ENCODE results near the gene CCDC192.
A peak's percentile ranks its signal among the peaks of the same experiment; 100 is the strongest.

CCDC192 gene

DNA sequence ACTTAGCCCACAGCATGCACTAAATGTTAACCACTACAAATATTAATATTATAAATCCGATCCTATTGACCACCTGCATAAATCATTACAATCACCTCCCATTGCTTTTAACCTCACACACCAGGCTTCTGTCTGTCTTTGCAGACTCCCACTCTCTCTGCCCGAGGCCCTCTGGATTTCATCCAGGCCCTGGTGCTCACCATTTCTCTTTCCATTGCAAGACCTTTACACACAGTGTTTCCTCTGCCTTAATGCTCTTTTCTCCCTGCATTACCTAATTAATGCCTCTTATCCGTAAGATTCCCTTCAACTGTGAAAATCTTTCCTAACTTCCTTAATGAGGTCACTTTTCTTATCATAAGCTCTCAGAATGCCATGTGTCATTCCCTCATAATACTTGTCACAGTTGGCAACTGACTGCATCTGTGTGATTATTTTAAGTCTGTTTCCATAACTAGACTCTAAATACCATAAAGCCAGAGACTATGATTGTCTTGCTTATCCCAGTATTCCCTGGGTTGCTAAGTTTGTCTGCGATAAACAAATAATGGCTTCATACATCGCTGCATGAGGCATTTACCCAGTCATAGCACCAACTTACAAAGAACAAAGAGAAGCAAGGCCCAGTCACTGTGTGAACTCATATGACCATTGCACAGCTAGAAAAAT is 155.1 kb downstream of the CCDC192 start:
- Histone ChIP-seq H3K9ac (ENCODE audit: low read depth, low read length) (no peak overlapping the region), H3K4me3 (ENCODE audit: low read length) (no peak overlapping the region), H3K36me3 (ENCODE audit: insufficient read depth, low read length) (no peaks in the 10 kb centered on the region), H3K9me3 (replicated peaks; ENCODE audit: low read length) (no peaks in the 10 kb centered on the region), H3K27me3 (ENCODE audit: control insufficient read depth, insufficient read depth, low read length) (no peaks in the 10 kb centered on the region), H3K4me1 (ENCODE audit: control insufficient read depth, insufficient read depth, low read length) (peaks cover 2% of the 10 kb centered on the region), H3K4me2 (ENCODE audit: low read length) (no peak overlapping the region)

DNA sequence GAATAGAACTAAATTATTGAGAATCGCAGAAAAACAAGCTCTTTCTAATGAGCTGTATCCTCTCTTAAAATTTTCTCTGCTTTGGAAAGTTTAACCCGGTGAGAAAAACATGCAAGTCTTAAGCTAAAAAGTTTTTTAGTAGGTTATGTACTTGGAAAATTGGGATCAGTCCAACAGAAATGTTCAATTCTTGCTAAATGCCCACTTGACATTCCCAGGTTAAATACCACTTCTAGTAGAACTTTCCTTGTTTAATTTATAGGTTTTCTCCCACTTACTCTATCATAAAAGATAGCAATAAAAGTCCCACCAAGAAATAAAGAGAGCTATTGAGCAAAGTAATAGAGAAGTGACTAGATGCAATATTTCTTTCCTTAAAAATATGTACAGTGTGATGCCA is 157.1 kb downstream of the CCDC192 start:
- Histone ChIP-seq H3K4me2 (ENCODE audit: low read length) (no peak overlapping the region), H3K36me3 (ENCODE audit: insufficient read depth, low read length) (no peaks in the 10 kb centered on the region), H3K9ac (ENCODE audit: low read depth, low read length) (no peak overlapping the region), H3K9me3 (replicated peaks; ENCODE audit: low read length) (no peaks in the 10 kb centered on the region), H3K4me3 (ENCODE audit: low read length) (no peak overlapping the region), H3K27me3 (ENCODE audit: control insufficient read depth, insufficient read depth, low read length) (no peaks in the 10 kb centered on the region), H3K4me1 (ENCODE audit: control insufficient read depth, insufficient read depth, low read length) (peaks cover 4% of the 10 kb centered on the region)

DNA sequence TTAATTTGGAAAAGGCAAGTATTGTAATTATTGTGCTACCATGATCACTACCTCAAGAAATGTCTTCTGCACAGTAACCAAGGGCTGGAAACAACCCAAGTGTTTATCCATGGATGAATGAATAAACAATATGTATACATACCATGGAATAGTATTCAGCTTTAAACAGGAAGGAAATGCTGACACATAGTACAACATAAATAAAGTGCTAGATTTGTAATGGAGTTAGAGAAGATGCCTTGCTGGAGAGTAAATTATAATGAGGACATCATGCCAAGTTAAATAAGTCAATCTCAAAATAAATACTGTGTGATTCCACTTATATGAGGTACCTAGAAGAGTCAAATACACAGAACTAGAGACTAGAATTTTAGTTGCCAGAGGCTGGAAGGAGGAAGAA is 160.0 kb downstream of the CCDC192 start:
- Histone ChIP-seq H3K9me3 (replicated peaks; ENCODE audit: low read length) (no peaks in the 10 kb centered on the region), H3K36me3 (ENCODE audit: insufficient read depth, low read length) (no peaks in the 10 kb centered on the region), H3K4me3 (ENCODE audit: low read length) (no peak overlapping the region), H3K4me1 (ENCODE audit: control insufficient read depth, insufficient read depth, low read length) (peaks cover 4% of the 10 kb centered on the region), H3K4me2 (ENCODE audit: low read length) (no peak overlapping the region), H3K9ac (ENCODE audit: low read depth, low read length) (no peak overlapping the region), H3K27me3 (ENCODE audit: control insufficient read depth, insufficient read depth, low read length) (no peaks in the 10 kb centered on the region)

DNA sequence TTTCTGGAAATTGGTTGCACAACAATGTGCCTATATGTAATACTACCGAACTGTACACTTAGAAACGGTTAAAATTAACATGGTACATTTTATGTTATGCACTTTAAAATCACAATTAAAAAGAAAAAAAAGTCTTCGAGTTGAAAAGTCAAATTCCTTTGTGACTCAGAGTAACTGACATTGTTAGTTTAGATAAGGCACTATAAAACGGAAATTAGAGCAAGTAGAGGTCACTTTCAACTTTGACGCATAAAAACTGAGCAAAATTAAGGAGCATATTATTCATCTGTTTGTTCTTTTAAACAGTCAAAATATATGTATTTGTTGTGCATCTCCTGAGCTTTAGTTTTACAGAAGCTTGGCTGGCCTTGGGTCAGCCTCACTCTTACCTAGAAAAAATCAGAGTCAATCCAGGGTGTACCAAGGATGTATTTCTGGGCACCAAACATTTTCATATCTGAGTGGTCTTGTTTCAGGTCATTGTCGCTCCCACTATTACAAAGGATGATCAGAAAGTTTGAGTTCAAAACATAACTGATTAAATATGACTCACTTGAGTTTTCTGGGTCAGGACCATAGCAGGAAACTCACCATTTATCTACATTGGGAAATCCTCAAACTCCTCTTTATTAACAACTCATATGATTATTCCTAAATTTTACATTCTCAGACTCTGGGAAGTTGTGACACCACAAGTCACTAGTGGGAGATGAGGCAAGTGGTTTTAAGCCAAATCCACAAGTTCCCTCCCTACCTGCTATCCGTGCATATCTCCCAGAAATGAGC is 160.6 kb downstream of the CCDC192 start:
- Histone ChIP-seq H3K9ac (ENCODE audit: low read depth, low read length) (no peak overlapping the region), H3K4me2 (ENCODE audit: low read length) (no peak overlapping the region), H3K27me3 (ENCODE audit: control insufficient read depth, insufficient read depth, low read length) (no peaks in the 10 kb centered on the region), H3K4me1 (ENCODE audit: control insufficient read depth, insufficient read depth, low read length) (peaks cover 4% of the 10 kb centered on the region), H3K9me3 (replicated peaks; ENCODE audit: low read length) (no peaks in the 10 kb centered on the region), H3K36me3 (ENCODE audit: insufficient read depth, low read length) (no peaks in the 10 kb centered on the region), H3K4me3 (ENCODE audit: low read length) (no peak overlapping the region)

DNA sequence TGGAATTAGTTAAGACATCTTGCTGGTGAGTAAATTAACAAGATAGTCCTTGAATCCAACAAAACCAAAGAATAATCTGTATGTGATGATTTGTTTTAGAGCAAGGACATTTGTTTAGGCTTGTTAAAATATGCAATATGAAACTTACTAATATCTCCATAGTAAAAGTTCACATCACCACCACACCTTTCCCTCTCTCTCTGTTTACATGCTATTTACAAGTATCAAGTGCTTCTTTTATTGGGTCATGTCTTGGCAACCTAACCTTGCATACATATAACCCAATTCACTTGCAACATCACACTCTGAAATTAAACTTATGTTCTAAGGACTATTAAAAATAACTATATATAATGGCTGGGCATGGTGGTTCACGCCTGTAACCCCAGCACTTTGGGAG is 161.3 kb downstream of the CCDC192 start:
- Histone ChIP-seq H3K4me3 (ENCODE audit: low read length) (no peak overlapping the region), H3K4me1 (ENCODE audit: control insufficient read depth, insufficient read depth, low read length) (peaks cover 4% of the 10 kb centered on the region), H3K36me3 (ENCODE audit: insufficient read depth, low read length) (no peaks in the 10 kb centered on the region), H3K27me3 (ENCODE audit: control insufficient read depth, insufficient read depth, low read length) (no peaks in the 10 kb centered on the region), H3K4me2 (ENCODE audit: low read length) (no peak overlapping the region), H3K9ac (ENCODE audit: low read depth, low read length) (no peak overlapping the region), H3K9me3 (replicated peaks; ENCODE audit: low read length) (no peaks in the 10 kb centered on the region)

DNA sequence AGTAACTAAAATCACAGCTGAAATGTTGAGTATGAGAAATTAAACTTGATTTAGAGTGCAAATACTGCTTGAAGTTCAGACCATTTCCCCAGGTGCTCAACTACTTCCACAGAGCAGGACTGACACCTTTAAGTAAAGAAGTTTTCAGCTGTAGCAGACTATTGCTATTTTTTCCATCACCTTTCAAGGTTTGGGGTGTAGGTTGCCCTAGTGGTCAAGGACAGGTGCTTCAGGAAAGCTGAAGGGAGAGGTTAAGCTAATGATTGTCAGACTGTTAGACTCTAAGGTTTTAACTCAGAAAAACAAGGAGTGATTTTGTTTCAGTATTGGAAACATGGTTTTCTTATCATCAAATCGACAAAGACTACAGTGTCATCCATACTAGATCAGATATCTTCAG is 162.1 kb downstream of the CCDC192 start:
- no peaks in the 10 kb centered on the region for H3K27me3 ChIP-seq (ENCODE audit: control insufficient read depth, insufficient read depth, low read length)
- no peak overlapping the region for H3K4me2 ChIP-seq (ENCODE audit: low read length)
- H3K9me3 ChIP-seq (replicated peaks; ENCODE audit: low read length): no peaks in the 10 kb centered on the region
- no peak overlapping the region for H3K9ac ChIP-seq (ENCODE audit: low read depth, low read length)
- H3K36me3 ChIP-seq (ENCODE audit: insufficient read depth, low read length): no peaks in the 10 kb centered on the region
- no peak overlapping the region for H3K4me3 ChIP-seq (ENCODE audit: low read length)
- peaks cover 4% of the 10 kb centered on the region for H3K4me1 ChIP-seq (ENCODE audit: control insufficient read depth, insufficient read depth, low read length)

DNA sequence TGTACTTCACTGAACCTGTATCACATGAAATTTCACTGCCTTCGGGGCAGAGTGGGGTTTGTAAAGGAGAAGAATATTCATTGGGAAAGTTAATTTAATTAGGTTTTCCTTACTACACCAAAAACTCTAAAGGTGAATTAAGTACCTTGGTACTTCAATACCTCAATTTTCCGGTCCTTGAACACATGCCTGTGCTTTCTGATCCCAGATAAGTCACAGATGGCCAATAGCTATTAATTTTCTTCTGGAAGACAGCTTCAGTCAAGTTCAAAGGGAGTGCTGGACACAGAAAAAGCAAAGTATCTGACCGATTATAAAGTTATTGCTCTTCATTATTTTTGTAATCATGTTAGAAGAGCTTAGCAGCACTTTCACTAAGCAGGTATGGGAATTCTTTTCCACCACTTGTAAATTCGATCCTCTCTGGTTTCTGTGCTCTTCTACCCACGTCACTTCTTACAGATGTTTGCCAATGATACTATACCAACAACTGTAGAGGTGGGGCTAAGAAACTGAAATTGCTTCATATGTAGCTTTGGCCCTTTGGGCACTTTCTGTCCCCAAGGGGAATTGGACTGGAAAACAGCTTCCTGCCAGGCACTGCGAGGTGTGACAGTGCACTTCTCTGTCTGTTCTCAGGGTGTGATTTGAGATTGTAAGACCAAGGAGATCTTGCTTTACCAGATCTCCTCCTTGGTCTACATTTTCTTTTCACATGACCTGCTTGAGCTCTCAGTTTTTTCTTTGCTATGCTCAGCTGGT is 164.0 kb downstream of the CCDC192 start:
- Histone ChIP-seq H3K4me2 (ENCODE audit: low read length) (no peak overlapping the region), H3K36me3 (ENCODE audit: insufficient read depth, low read length) (no peaks in the 10 kb centered on the region), H3K9me3 (replicated peaks; ENCODE audit: low read length) (no peaks in the 10 kb centered on the region), H3K27me3 (ENCODE audit: control insufficient read depth, insufficient read depth, low read length) (no peaks in the 10 kb centered on the region), H3K4me3 (ENCODE audit: low read length) (no peak overlapping the region), H3K9ac (ENCODE audit: low read depth, low read length) (no peak overlapping the region), H3K4me1 (ENCODE audit: control insufficient read depth, insufficient read depth, low read length) (peaks cover 17% of the 10 kb centered on the region)

DNA sequence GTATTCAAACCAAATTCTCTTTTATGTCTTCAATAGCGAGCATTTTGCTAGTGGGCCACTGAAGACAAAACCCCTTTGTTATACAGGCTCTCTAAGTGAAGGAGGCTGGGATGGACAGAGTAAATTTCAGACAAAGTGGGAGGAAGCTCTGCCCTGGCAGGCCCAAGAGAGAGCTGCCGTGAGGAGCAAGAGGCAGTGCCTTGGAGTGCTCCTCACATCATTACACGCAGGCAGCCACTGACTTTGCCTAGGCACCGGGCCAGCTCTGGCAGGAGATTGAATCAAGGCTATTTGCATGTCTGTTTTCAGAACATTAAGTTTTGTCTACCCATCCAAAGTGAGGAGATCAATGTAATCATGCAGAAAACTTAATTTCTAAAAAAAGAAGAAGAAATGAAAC is 167.7 kb downstream of the CCDC192 start:
- H3K4me2 ChIP-seq (ENCODE audit: low read length): no peak overlapping the region
- H3K4me3 ChIP-seq (ENCODE audit: low read length): no peak overlapping the region
- peaks cover 21% of the 10 kb centered on the region for H3K4me1 ChIP-seq (ENCODE audit: control insufficient read depth, insufficient read depth, low read length)
- no peaks in the 10 kb centered on the region for H3K27me3 ChIP-seq (ENCODE audit: control insufficient read depth, insufficient read depth, low read length)
- H3K9ac ChIP-seq (ENCODE audit: low read depth, low read length): no peak overlapping the region
- H3K36me3 ChIP-seq (ENCODE audit: insufficient read depth, low read length): no peaks in the 10 kb centered on the region
- no peaks in the 10 kb centered on the region for H3K9me3 ChIP-seq (replicated peaks; ENCODE audit: low read length)

DNA sequence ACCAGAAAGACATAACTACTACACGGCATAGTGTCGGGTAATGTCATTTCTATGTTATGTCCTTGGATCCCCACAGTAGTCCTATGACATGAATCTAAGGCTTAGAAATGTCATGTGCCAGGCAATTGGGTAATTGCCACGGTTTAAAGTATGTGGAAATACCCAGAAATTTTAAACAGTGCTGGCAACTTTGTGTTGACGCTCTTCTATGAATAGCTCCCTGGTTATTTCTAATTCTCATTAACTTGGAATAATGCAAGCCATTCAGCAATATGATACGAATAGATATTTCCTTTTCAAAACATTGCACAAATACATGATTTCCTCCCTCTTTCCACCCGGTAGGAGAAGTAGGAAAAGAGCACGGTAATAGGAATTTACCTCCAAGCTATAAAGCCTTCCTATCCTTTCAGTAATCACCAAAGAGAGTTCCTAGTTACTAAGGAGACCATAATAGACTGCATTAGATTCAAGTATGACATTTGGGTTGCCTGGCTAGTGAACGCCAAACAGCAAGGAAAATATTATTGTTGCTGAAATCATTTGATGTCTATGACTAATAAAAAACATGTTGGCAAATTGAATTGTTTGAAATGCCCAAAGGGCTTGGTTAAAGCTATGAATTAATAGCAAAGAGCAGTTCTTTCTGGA is 168.4 kb downstream of the CCDC192 start:
- Histone ChIP-seq H3K9me3 (replicated peaks; ENCODE audit: low read length) (no peaks in the 10 kb centered on the region), H3K4me1 (ENCODE audit: control insufficient read depth, insufficient read depth, low read length) (peaks cover 25% of the 10 kb centered on the region), H3K9ac (ENCODE audit: low read depth, low read length) (no peak overlapping the region), H3K4me2 (ENCODE audit: low read length) (peak overlapping the region; percentile 54), H3K4me3 (ENCODE audit: low read length) (no peak overlapping the region), H3K36me3 (ENCODE audit: insufficient read depth, low read length) (no peaks in the 10 kb centered on the region), H3K27me3 (ENCODE audit: control insufficient read depth, insufficient read depth, low read length) (no peaks in the 10 kb centered on the region)

DNA sequence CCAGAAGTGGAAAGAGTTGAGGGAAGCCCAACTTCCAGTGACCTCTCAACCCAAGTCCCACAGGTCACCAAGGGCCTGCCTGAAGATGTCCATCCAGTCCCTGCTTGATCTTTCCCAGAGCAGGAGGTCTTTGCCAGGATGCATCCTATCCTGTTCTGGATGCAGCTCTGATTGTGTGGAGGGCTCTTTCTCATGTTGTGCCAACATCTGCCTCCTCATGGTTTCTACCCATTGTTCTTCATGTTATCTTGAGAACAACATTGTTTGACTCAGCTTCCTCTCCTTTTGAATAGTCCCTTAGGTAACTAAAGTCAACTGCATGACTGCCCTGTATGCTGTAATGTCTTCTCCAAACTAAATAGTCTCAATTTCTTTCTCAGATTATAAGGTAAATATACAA is 169.3 kb downstream of the CCDC192 start:
- Histone ChIP-seq H3K36me3 (ENCODE audit: insufficient read depth, low read length) (no peaks in the 10 kb centered on the region), H3K4me1 (ENCODE audit: control insufficient read depth, insufficient read depth, low read length) (peaks cover 25% of the 10 kb centered on the region), H3K27me3 (ENCODE audit: control insufficient read depth, insufficient read depth, low read length) (no peaks in the 10 kb centered on the region), H3K4me3 (ENCODE audit: low read length) (no peak overlapping the region), H3K9ac (ENCODE audit: low read depth, low read length) (no peak overlapping the region), H3K4me2 (ENCODE audit: low read length) (no peak overlapping the region), H3K9me3 (replicated peaks; ENCODE audit: low read length) (no peaks in the 10 kb centered on the region)

DNA sequence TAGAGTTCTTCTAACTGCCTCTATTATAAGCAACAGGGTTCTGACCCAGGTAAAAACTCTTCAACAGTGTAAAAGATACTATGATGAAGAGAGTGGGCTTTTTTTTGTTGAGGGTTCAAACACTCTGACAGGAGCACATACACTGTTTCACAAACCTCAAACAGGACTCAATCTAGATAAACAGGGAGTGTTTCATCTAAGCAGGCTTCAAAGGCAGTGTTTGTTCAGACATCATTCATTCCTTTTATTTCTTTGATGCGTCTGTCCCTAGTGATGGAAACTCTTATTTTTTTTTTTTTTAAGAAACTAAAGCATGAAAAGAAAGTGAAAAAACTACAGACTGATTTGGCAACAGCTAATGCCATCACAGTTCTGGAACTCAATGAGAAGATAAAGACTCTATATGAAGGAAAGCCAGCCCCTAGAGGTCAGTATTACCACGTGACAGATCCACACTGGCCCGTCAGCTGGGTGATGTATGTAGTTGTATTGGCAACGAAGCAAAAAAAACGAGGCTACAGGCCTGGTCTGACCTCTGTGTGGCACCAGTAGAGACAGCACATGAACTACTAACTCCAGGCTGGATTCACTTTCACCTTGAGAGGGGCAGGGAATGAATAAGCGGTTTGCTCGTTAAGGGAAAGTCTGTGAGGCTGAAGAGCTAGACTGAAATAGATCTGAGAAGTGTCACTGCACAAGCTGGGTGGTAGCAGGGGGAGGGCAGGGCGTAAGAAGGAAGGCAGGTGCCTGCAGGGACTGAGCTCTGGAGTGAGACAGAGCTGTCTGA is 172.2 kb downstream of the CCDC192 start:
- peaks cover 25% of the 10 kb centered on the region for H3K4me1 ChIP-seq (ENCODE audit: control insufficient read depth, insufficient read depth, low read length)
- no peaks in the 10 kb centered on the region for H3K36me3 ChIP-seq (ENCODE audit: insufficient read depth, low read length)
- peak overlapping the region; percentile 54 for H3K4me2 ChIP-seq (ENCODE audit: low read length)
- no peaks in the 10 kb centered on the region for H3K27me3 ChIP-seq (ENCODE audit: control insufficient read depth, insufficient read depth, low read length)
- no peak overlapping the region for H3K4me3 ChIP-seq (ENCODE audit: low read length)
- no peaks in the 10 kb centered on the region for H3K9me3 ChIP-seq (replicated peaks; ENCODE audit: low read length)
- H3K9ac ChIP-seq (ENCODE audit: low read depth, low read length): no peak overlapping the region
